GM21619 (cell line): ENCODE measurements around the gene KCNA2.

Experiments
- ATAC-seq: cut with Tn5 transposase; IDR thresholded peaks from one replicate; pipeline ENCODE4 v1.9.1; 2021; ENCODE audit not compliant: unreplicated experiment

The KCNA2 gene

DNA sequence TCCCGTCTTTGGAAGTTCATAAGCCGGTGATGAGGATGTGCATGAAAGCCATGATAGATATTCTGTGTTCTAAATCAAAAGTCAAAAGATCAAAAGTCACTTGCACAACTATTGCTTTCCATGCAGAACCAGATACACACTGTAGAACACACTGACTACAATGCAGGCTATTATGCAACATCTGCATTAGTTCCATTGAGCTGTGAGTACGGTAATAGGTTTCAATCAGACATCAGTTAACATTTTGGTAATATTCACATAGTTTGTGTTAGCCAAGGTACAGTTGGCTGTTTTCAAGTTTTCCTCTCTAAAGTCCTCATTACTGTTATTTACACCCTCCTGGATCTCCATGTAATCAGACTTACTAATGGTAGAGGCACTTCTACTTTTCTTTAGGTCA, 3.1 kb downstream of the KCNA2 start:
- no peak for ATAC-seq

DNA sequence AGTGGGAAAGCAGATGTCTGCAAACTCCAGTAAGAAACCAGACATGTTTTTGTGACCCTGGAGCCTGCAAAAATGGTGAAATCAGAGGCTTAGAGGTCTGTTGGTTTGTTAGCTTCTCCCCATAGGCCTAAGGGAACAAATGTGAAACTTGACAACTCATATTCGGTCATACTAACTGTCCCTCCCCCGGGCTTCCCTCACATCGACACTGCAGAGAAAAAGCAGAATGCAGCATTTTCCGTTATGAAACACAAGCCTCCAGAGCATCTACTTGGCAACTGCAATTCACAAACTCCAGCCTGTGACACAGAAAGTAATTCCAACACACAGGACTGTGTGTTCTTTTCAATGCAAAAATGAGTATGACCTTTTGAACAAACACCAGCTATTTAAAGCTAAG, 3.7 kb downstream of the KCNA2 start:
- no peak for ATAC-seq

DNA sequence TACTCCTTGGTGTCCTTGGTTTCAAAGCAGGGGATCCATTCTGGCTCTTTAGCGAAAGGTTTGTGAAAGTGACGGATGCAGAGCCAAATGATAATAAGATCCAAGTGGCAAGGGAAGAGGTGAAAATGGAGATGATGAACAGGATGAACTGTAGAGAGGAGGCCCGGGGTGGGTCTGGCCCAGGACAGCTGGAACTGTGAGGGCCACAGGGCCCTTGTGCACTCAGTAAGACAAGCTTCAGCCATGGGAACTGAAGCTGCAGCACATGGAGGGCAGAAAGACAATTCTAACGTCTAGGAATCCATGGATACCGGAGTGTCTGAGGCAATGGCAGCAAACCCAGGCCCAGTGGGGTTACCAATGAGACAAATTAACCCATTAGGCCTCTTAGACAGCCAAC, 4.8 kb downstream of the KCNA2 start:
- no peak for ATAC-seq

DNA sequence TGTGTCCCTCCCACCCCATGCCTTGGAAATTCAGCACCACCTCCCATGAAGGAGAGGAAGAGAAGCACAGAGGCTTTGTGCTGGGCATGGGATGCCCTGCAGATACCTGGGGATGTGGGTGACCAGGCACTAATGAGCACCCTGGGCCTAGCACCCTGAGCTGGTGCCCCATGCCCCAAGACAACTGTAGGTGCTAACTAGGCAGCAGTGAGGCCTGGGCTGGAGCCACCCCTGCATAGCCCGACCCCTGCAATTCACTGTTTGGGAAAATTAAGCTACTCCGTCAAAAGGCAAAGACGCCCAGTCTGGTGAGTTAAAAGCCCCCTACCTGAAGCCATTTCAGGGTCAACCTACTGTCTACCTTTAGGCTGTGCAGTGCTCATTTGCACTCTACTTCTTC, 5.4 kb downstream of the KCNA2 start:
- ATAC-seq, result no peak

DNA sequence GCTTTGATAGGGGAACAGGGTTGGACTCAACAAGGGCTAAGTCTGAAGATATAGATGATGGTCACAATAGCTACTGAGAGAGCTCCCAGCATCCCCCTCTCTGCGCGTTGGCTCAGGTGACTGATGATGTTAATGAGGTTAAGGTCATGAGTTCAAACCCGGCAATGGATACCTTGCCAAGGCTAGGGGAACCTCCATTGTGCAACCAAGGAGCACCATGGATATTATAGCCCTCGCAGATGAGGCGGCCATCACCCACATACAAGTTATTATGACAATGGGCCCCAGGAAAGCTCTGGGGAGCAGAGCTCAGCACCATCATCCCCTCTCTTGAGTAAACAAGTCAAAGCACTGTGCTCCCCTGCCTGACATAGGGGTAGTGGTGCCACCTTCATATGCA, 8.2 kb downstream of the KCNA2 start:
- ATAC-seq, result no peak

DNA sequence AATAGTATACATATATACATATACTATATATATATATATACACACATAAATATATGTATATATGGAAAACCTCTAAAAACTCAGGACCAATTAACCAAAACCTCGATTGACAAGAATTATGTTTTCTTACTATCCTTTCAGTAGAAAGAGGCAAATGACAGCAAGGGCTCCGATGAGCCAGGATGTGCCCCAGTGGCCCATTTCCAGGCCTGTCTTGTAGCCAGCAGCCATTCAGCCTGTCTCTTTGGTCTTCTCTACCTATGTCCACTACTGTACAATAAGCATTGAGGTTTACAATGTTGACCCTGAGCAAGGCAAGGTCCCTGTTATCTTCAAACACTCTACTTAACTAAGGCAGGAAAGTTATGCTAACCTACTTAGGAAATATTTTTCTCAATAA, 9.8 kb downstream of the KCNA2 start:
- ATAC-seq, result no peak

DNA sequence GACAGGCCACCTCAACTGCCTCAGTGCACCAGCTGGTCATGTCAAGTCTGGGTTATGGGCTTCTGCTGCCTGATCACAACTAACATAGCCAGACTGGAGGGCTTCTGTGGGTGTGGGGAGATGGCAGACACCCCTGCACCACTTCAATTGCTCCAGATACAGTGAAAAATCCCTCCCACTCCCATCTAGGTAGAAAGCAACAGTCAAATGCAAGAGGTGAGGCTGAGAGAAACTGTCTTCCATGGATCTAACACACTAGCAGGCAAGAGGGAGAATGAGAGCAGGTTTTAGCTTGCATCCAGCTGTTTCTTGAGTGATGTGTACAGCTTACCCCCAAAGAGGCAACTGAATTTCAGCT, 10.8 kb downstream of the KCNA2 start:
- no peak for ATAC-seq

DNA sequence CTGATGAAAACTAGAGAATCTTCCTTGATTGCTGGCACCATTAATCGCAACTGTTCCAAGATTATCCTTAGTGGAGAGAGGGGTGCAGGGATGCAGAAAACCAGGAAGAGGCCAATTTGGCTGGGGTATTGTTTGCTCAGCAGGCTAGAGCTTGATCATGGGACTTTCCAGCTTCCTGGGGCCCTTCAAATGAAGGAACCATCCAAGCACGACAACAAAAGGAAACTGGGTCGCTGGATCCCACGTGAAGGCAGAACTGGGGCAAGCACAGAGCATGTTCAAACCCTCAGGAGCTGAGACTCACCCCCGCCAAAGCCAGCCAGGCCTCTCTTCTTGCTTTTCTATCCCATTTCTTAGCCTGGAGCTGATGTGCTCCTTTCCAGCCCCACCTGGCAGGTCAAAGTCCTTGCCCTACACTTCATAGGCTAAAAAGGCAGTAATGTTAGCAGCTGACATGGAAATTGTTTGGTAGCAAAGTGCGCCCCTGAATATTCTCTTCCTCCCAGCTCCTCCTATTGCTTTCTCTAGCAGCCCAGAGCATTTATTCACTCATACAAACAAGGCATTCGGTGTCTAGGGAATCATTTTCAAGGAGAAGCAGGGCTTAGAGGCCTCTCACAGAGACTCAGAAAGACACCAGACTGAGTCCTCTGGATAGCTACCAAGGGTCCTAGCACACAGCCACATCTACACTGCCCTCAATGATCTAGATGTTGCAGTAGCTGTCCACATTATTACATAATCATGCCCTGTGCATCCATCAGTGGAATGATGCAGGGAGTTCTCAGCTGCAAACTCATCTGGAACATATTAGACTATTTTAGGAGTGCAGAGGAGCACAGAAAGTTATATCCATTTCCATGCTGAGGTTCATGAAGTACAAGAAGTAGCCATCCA, 11.5 kb downstream of the KCNA2 start:
- no peak for ATAC-seq

DNA sequence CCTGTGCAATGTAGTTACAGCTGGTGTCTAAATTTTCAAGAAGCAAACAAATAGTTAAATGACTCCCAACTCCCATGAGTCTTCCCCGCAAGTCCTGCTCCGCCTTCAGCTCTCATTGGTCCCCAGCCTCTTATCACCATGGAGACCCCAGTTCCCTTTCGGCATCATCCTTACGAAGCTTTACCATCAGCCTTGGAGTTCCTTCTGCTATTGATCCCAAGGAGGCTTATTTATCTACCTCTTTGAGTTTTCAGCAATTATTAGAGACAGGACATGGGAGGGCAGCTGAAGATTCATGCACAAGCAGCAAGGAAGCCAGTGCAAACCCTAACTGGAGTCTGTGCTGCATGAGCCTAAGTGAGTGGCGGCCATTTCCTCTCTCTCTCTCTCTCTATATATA, 12.3 kb downstream of the KCNA2 start:
- ATAC-seq, result no peak

DNA sequence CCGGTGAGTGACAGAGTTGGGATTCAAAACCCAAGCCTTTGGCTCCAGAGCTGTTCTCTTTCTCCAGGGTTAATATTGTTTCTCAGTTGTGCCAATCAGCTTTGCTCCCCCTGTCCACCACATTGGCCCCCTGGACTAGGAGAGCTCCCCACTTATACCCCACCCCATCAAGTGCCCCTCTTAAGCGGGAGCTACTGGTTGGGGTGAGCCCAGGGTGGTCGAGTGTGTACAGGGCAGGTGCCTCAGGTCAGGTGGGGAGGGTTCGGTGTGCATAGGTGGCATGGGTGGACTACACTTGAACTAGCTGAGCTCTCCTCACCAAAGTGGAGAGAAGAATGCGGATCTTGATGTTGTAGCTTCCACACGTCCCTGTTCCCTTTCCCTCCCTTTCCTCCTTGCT, 14.2 kb downstream of the KCNA2 start:
- no peak for ATAC-seq

DNA sequence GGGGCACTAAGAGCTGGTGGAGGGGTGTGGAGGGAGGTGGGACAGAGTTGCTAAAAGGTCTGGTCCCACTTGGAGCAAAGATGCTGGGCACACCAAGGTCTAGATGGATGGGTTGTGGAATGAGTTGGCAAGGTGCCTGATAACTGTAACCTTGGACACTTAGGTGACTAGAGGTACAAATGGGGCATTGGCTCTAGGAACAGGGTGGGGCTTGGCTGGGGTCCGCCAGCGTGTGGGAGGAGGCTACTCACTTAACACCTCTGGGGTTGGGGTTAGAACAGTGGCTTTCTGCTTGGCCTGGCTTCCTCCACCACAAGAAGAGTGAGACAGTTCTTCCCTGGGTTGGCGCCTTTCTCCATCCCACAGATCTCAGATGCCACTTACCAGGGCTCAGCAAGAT, 17.2 kb downstream of the KCNA2 start:
- no peak for ATAC-seq

DNA sequence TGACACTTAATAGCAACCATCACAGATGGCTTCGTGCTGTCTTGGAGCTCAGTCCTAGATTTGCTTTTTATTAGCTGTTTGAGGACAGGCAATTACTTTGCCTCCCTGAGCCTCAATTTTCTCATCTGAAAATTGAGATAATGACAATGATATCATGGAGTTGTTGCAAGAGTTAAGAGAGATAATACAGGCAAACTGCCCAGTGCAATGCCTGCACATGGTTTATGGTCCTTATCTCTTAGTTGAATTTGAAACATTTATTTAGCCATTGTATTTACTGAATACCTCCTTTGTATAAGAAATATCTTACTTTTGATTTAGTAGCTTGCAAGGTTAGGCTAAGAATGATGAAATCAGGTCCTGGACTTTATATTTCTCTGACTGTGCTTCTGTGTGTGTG, 17.7 kb downstream of the KCNA2 start:
- no peak for ATAC-seq

DNA sequence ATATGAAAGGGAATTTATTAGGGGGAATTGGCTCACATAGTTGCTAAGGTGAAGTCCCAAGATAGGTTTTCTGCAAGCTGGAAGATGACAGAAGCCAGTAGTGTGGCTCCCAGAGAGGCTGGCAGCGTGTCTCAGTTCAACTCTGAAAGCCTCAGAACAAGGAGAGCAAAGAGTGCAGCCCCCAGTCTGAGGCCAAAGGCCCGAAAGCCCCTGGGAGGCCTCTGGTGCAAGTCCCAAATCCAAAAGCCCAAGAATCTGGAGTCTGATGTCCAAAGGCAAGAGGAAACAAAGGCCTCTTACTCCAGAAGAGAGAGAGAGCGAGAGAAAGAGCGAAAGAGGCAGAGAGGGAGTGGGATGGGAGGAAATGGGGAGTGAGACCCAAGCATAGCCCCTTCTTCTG, 18.3 kb downstream of the KCNA2 start:
- no peak for ATAC-seq

DNA sequence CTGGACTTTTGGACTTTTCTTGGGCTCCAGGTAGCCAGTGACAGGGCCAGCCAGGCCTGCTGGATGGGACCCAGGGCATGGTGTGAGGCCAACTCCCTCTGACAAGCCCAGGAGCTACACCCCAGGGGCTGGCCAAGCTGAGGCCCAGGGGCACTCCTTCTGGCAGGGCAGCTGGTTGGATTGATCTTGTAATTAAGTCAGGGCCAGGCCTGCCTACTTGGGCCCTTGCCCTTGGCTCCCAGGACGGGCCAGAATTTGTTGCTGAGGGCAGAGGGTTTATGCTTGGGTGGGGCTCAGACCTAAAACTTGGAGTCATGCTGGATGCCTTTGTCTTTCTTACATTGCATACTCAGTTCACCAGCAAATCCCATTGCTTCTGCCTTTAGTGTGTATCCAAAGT, 20.7 kb downstream of the KCNA2 start:
- no peak for ATAC-seq

DNA sequence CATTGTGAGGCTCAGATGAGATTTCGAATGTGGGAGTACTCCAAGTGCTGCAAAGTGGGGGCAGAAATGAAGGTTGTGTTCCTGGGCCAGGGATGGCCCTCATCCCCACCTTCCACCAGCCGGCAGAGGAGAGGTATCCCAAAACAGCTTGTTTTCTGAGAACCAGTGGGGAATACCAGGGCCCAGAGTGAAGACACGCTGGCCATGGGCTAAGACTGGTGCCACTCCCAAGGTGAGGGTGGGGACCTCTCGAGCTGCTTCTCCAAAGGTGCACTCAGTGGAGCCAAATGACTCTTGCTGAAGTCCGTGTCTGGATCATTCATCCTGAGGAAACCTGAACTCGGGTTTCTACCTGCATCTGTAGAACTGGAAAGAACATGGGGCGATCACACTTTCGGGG, 22.1 kb downstream of the KCNA2 start:
- ATAC-seq, result no peak

DNA sequence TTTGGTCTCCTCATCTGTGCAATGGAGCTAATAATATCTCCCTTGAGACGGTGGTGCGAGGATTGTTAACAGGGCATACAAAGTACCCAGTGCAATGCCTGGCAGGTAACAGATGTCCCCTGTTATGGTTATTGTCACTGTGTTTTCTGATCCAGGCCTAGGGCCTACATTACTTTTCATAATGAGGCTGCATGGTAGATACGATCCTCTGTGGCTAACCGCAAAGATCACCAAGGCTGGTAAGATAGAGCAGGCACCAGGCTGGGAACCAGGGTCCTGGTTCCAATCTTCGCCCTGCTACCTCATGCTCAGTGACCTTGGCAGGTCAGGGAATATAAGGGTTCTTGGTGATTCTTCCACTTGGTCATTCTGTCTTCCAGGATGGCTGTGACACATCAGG, 22.7 kb downstream of the KCNA2 start:
- ATAC-seq, result no peak

DNA sequence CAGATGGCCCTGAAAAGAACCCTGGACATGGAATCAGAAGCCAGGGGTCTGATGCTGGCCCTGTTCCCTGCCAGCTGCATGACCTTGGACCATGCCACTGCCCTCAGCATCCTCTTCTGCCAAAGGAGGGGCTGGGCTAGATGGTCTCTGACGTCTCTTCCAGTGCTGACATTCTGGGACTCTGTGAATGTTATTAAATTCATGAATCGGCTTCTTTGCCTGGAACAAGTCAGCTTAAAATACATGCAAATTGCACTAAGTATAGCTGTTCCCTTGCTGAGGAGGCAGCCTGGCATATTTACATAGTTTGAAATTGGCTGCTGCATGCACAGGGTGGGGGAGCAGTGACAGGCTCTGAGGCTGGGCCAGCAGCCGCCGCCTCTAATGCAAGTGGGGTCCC, 23.8 kb downstream of the KCNA2 start:
- no peak for ATAC-seq

DNA sequence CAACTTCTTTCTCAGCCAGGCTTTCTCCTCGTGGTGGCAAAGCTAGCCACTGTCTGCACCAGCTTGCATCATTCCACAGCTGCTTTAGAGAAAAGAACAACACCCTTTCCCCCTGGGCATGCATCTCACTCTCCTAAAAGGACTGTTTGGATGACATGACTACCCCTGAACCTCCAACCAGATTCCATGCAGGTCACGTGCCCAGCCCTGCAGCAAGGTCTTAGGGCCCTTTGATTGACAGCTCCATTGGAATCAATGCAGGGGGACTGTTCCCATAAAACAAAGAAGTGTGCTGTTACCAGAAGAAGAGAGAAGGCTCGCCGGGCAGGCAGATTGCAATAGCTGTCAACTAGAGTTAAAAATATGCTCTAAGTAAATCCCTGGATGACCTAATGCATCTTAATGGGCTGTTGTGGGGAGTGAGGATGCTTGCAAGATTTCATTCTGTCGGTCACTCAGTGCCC, 24.4 kb downstream of the KCNA2 start:
- ATAC-seq, result no peak

DNA sequence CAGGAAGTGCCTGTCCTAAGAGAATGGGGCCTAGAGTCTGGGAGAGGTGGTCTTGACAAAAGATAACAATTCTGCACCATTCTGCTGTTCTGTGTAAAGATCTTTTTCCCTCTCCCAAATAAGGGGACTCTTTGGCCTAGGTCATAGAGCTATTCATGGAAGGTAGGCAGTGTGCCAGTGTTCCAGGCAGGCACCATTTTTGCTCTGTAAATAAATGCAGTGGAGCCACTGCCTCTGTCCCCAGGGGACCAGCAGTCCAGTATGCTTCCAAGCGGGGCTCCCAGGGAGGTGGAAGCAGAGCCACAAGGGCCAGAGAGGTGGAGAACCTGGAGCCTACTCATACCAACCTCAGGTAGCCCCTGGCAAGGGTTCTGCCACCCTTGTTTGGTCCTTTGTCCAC, 25.9 kb downstream of the KCNA2 start:
- ATAC-seq, result no peak

DNA sequence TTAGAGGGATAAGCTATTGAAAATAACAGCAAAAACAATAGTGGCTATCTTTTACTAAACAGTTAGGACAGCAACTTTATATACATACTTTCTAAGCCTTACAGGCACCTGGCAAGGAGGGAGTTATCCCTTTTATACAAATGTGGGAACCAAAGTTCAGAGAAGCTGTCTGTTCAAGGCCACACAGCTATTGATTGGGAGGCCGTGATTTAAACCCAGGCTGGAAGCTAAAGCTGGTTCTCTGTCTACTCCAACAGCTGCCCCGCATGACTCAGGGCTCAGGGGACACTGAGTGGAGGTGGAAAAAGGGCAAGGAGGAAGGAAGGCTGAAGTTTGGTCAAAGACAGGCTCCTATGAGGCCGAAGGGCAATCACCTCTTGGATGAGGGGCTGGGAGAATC, 26.7 kb downstream of the KCNA2 start:
- no peak for ATAC-seq

DNA sequence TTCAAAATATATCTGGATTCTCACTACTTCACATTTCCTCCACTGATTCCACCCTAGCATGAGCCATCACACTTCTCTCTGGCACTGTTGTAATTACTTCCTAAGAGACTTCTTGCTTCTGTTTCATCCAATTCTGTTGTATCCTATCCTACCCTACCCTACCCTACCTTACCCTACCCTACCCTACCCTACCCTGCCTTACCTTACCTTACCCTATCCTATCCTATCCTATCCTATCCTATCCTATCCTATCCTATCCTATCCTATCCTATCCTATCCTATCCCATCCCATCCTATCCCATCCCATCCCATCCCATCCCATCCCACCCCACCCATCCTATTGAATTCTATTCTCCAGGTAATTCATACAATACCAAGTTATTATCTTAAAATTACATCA, 29.7 kb downstream of the KCNA2 start:
- no peak for ATAC-seq

DNA sequence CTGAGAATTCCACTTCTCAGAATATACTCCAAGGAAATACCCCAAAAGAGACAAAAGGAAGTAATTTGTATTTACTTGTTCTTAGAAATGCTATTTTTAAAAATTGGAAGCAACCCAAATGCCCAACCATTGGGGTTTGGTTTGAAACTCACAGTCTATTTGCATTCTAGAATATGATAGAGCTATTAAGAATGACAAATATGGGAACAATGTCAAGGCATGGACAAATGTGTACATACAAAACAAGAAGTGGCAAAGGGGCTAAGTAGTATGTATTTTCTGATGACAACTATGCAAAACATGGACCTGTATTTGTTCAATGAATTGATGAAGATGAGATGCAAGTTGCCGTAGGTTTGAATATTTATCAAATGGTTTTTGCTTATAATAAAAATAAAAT, 32.8 kb downstream of the KCNA2 start:
- ATAC-seq, result no peak

DNA sequence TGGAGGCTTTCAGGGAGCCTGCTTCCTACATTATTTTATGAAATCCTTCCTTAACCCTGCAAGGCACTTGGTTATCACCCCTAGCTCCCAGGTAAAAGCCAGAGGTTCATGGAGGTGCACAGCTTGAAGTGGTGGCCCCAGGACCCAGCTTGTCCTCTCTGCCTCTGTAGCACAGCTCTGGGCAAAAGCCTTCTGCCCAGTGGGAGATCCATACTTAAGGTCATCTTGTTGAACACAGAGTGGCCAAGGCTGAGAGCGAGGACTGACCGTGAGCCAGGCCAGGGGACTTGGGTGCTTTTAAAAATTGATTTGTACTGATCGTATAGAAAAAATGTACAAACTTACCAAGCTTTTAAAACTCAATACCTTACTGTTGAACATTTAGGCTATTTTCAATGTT, 33.4 kb downstream of the KCNA2 start:
- ATAC-seq, result no peak
